ENCODE data around the gene TBCD. TPM values are rescaled to one million over a fixed set of nuclear protein-coding genes. Genes with fewer than 3 reads are reported as not detected.

Gene TBCD
- polyA plus RNA-seq, 2 of the 4 experiments (the other 2 are of a cell fraction) = 33.5 to 49.1 TPM

GRCh38 chr17:82929011-82929622, 177.3 kb downstream of the TBCD start:
- DNase-seq (ENCODE audit: low read depth in 1 of 2, low spot score in 1 of 2) (no peak), ATAC-seq (no peak), FAIRE-seq (no peak)
- Histone ChIP-seq H3K4me2 (no peak overlapping the region), H3K9me3 (no peaks in the 10 kb centered on the region), H3K4me3 (no peak overlapping the region), H3K4me1 (no peaks in the 10 kb centered on the region), H3K27ac (no peak overlapping the region)
- 94% methylated on average over 33 of the region's 35 CpGs for WGBS (ENCODE audit: missing lambda C conversion rate)
- CTCF ChIA-PET = interaction anchor here (1.2 to 1.6 kb wide), 3 partner anchors 14 to 147 kb away, joined by 3 to 8 read pairs (median 4); no protein-coding TSS in a partner anchor
- TF ChIP-seq SREBF2 (IDR thresholded peaks at IDR 0.05) (no peak), EP300 (IDR thresholded peaks at IDR 0.05) (no peak)
- POLR2A ChIA-PET = no interaction called here

GRCh38 chr17:82929676-82930042, 177.8 kb downstream of the TBCD start:
- no peak overlapping the region for H3K4me3 ChIP-seq
- no peaks in the 10 kb centered on the region for H3K9me3 ChIP-seq
- DNase-seq (ENCODE audit: low read depth in 1 of 2, low spot score in 1 of 2) (no peak), FAIRE-seq (no peak), ATAC-seq (no peak)
- no peak overlapping the region for H3K27ac ChIP-seq
- POLR2A ChIA-PET = no interaction called here
- no peak overlapping the region for H3K4me2 ChIP-seq
- 97% methylated on average over 9 of the region's 9 CpGs for WGBS (ENCODE audit: missing lambda C conversion rate)
- CTCF ChIA-PET = interaction anchor here (1.2 to 1.6 kb wide), 3 partner anchors 15 to 148 kb away, joined by 3 to 8 read pairs (median 4); no protein-coding TSS in a partner anchor
- no peaks in the 10 kb centered on the region for H3K4me1 ChIP-seq
- no peak for TF ChIP-seq MYC (IDR thresholded peaks at IDR 0.05; ENCODE audit: borderline replicate concordance, low read length)
- TF ChIP-seq JUNB (IDR thresholded peaks at IDR 0.05) = no peak
- TF ChIP-seq KDM1A (IDR thresholded peaks at IDR 0.05; ENCODE audit: low read depth) = no peak
- no peak for TF ChIP-seq ATOH8 (CRISPR knock-in tag; IDR thresholded peaks at IDR 0.05; ENCODE audit: low read depth)
- TF ChIP-seq FOXS1 (CRISPR knock-in tag; IDR thresholded peaks at IDR 0.05) = no peak
- no peak for TF ChIP-seq MAFK (IDR thresholded peaks at IDR 0.05; ENCODE audit: partially characterized antibody)
- TF ChIP-seq CBX8 (IDR thresholded peaks at IDR 0.05) = no peak

- Histone ChIP-seq H3K4me1 (no peaks in the 10 kb centered on the region), H3K4me3 (no peak overlapping the region), H3K4me2 (no peak overlapping the region), H3K27ac (no peak overlapping the region), H3K9me3 (no peaks in the 10 kb centered on the region)
- ATAC-seq (no peak), DNase-seq (ENCODE audit: low read depth in 1 of 2, low spot score in 1 of 2) (no peak), FAIRE-seq (no peak)
- ChIA-PET CTCF (interaction anchor here (1.2 to 1.6 kb wide), 3 partner anchors 15 to 148 kb away, joined by 3 to 8 read pairs (median 4); no protein-coding TSS in a partner anchor), POLR2A (no interaction called here)
- TF ChIP-seq RCOR1 (IDR thresholded peaks at IDR 0.05; ENCODE audit: low read depth, low read length) (no peak), GATA3 (IDR thresholded peaks at IDR 0.05; ENCODE audit: borderline replicate concordance) (no peak), POLR2A (IDR thresholded peaks at IDR 0.05; ENCODE audit: low read length) (no peak), PHF8 (IDR thresholded peaks at IDR 0.05; ENCODE audit: borderline replicate concordance, low read depth) (no peak), PBX3 (IDR thresholded peaks at IDR 0.05) (no peak), ZFP36 (IDR thresholded peaks at IDR 0.05; ENCODE audit: borderline replicate concordance, partially characterized antibody) (no peak), CBX8 (IDR thresholded peaks at IDR 0.05) (no peak), EHMT2 (IDR thresholded peaks at IDR 0.05; ENCODE audit: low read depth) (no peak), JUN (IDR thresholded peaks at IDR 0.05) (no peak), HOXA7 (CRISPR knock-in tag; IDR thresholded peaks at IDR 0.05) (no peak), RFX5 (IDR thresholded peaks at IDR 0.05) (no peak), HDAC2 (IDR thresholded peaks at IDR 0.05) (no peak), USF2 (IDR thresholded peaks at IDR 0.05) (no peak), MYC (IDR thresholded peaks at IDR 0.05; ENCODE audit: borderline replicate concordance, low read length) (no peak), TFCP2L1 (CRISPR knock-in tag; IDR thresholded peaks at IDR 0.05) (no peak), FOXS1 (CRISPR knock-in tag; IDR thresholded peaks at IDR 0.05) (no peak), ATOH8 (CRISPR knock-in tag; IDR thresholded peaks at IDR 0.05; ENCODE audit: low read depth) (no peak), MAFK (IDR thresholded peaks at IDR 0.05; ENCODE audit: partially characterized antibody) (no peak), HES2 (IDR thresholded peaks at IDR 0.05) (no peak)
- 94% methylated on average over 52 of the region's 56 CpGs for WGBS (ENCODE audit: missing lambda C conversion rate)
These were observed 178.4 kb downstream of the TBCD start for GRCh38 chr17:82930043-82930923.
